GM19395 (cell line): Measurements from ENCODE around the gene HOXA1.

Experiments
- ATAC-seq: cut with Tn5 transposase; IDR thresholded peaks from one replicate; pipeline ENCODE4 v1.9.1; 2021; ENCODE audit warnings: mild to moderate bottlenecking, moderate library complexity; ENCODE audit not compliant: unreplicated experiment

Gene HOXA1

GRCh38 chr7:27094304-27095049 lies 1.3 kb downstream of the HOXA1 start:
- no peak for ATAC-seq

DNA sequence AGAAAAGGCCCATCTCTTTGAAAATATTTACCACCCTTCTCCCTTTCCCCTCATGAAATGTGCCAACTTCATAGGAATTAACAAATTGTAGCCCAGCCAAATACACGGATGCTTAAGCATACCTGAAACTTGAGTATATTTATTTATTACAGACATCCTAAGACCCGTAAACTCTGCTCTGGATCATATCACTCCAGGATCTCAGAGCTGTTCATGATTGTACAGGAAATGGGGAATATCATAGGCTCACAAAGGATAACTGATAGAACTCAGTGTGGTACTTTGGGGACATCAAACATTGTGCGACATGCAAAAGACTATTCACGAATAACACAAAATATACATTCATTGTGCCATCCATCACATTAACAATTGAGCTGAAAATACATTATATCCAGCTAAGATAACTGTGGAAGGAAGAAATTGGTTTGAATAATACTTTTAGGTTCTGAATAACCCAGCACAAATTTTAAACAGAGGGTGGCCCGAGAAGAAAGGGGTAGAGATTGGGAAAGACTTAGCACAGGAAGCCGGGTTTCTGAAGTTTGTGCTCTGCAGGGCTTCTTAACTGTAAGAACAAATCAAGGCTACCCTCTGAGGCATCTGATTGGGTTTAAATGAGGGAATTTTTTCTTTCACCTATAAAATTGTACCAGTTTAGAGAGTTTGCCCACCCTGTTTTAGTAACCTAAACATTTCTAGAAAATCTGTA lies 2.5 kb downstream of the HOXA1 start:
- no peak for ATAC-seq

DNA sequence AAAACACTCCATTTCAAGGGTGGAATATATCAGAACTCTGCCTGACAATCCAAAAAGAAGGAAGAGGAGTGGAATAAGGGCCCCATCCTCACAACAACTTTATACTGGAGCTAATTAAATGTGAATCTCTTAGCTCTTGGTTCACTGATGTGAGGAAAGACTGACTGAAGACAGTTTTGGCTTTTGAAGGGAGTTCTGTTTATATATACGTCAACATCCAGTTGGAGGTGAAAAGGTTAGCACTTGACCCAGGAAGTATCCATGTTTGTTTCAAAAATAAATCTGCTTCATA lies 3.0 kb downstream of the HOXA1 start:
- ATAC-seq: no peak

GRCh38 chr7:27091941-27092818 lies 3.6 kb downstream of the HOXA1 start:
- ATAC-seq: no peak

DNA sequence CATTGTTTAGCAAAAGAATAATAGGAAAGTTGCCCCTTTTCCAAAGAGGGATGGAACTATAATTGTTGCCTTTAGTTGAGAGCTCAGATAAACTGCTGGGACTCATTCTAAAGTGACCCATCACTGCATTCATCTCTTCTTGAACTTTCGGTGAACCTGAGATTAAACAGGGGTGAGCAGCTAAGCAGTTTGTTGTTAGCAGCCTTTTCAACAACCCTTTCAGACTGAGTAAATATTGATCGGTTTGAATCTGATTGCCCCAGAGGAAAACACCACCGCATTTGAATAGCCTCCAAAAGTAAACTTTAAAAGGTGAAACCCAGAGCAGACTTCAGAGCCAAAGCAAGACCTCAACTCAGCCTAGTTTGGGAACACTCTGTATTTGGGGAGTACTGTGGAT lies 4.7 kb downstream of the HOXA1 start:
- ATAC-seq: no peak

- ATAC-seq: no peak
Measured at GRCh38 chr7:27088002-27088922, 7.5 kb downstream of the HOXA1 start.

GRCh38 chr7:27083646-27084045 lies 12.2 kb downstream of the HOXA1 start:
- no peak for ATAC-seq

GRCh38 chr7:27082171-27082570 lies 13.6 kb downstream of the HOXA1 start:
- no peak for ATAC-seq

DNA sequence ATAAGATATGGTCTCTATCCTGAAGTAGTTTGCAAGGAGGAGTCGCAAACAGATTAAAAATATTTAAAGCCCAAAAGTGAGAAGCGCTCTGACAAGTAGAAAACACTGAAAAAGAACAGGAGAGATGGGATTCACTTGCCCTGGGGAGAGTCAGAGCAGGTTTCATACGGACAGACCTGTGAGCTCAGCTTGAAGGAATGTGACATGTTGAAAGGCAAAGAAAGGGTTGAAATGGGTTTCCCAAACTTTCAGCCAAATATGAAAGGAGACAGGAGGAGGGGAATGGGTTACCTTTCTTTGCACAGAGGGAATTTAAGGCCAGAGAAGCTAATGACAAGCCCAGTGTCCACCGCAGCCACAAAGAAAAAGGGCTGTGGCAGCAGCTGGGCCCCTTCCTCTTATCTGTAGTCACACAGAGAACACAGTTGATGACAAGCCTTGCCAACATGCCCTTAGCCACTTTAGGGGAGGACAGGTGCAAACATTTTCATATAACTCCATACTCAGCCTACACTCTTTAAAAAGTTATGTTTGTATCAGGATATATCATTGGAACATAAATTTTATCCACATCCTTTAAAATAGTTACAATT lies 14.9 kb downstream of the HOXA1 start:
- no peak for ATAC-seq

- ATAC-seq: peak; percentile 60
Measured at GRCh38 chr7:27079234-27079975, 16.4 kb downstream of the HOXA1 start.

GRCh38 chr7:27078616-27079233 lies 17.1 kb downstream of the HOXA1 start:
- no peak for ATAC-seq

DNA sequence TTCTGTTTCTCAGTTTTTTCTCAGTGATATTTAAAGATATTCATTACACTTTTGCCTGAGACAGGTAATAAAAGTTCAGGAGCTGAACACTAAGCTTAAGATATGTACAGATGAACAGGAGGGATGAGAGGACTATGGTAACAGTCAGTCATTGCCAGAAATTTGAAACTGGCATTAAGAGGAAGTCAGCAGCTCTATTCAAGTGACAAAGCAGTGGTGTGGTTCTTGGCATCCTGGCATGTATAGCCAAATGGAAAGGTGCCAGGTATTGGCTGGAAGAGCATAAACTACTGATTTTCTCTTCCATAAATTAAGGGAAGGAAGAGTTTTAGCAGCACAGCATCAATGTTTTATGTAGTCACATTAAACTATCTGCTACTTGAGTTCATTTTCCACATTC lies 22.7 kb downstream of the HOXA1 start:
- no peak for ATAC-seq

- no peak for ATAC-seq
Measured at GRCh38 chr7:27071622-27072390, 24.0 kb downstream of the HOXA1 start.

GRCh38 chr7:27068259-27068658 lies 27.5 kb downstream of the HOXA1 start:
- no peak for ATAC-seq

DNA sequence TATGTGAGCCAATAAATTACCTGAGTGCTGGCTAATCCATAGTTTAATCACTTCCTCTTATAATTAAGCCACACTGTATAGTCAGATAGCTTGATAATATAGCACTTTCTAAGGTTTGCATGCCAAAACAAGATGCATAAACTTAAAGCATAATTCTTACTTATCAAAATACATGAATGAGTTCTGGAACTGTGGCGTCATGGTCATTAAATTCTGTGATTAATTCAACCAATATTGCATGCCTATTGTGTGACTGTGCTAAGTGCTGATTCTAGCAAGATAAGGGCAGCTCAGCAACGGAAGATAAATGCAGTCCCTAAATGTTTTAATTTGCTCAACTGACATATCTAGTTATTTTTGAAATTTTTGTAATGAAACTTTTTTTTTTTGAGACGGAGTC lies 29.7 kb downstream of the HOXA1 start:
- ATAC-seq: no peak

- ATAC-seq: no peak
Measured at GRCh38 chr7:27065709-27066108, 30.1 kb downstream of the HOXA1 start.

DNA sequence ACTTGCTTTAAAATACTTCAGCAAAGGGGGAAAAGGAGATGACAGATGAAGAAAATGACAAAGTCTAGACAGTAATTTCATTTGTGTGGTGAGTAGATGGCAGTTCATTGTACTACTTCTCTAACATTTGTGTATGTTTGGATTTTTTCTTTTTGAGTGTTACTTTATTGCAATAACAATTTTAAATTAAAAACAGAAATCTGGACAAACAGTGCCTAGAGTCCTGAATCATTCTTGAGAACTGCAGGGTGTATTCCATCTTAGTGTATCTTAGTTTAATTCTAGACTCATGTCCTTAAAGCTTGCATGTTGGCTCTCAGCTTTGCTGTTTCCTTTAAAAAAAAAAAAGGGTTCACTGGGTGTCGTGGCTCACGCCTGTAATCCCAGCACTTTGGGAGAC lies 31.1 kb downstream of the HOXA1 start:
- ATAC-seq: no peak

GRCh38 chr7:27064159-27064558 lies 31.6 kb downstream of the HOXA1 start:
- no peak for ATAC-seq
